Gastroesophageal sphincter (tissue), 4 donors: Measurements from ENCODE around the gene CTXND1. TPM values are rescaled to one million over a fixed set of nuclear protein-coding genes. Genes with fewer than 3 reads are reported as not detected.

Source experiments
- ATAC-seq: fragments of 150-250 bp; one replicate; pipeline ENCODE4 v1.9.1; 2016; ENCODE audit warnings: mild to moderate bottlenecking, moderate library complexity
- H3K27ac ChIP-seq, 4 donors: fragments of 200-600 bp; sonication (generic) in 3 of 4; 1 replicate in 3 of 4; 2 replicates in 1 of 4; pipeline ENCODE4 v1.5.1; 2016 to 2019
- H3K27me3 ChIP-seq: fragments of 200-600 bp; sonication (generic); one replicate; pipeline ENCODE4 v1.5.1; 2019
- H3K36me3 ChIP-seq, 2 donors: fragments of 200-600 bp; sonication (generic); one replicate each; pipeline ENCODE4 v1.5.1; 2019; ENCODE audit warnings: control low read depth in 1 of 2
- H3K4me1 ChIP-seq, 3 donors: fragments of 200-600 bp; sonication (generic); 1 replicate in 2 of 3; 2 replicates in 1 of 3; pipeline ENCODE4 v1.5.1; 2016 to 2019; ENCODE audit warnings: control low read depth in 2 of 3
- H3K4me3 ChIP-seq, 2 donors: fragments of 200-600 bp; sonication (generic); one replicate each; pipeline ENCODE4 v1.5.1; 2019; ENCODE audit warnings: mild to moderate bottlenecking in 1 of 2, moderate library complexity in 1 of 2
- H3K9me3 ChIP-seq, 3 donors: fragments of 200-600 bp; sonication (generic); one replicate each; pipeline ENCODE4 v1.5.1; 2017 to 2019; ENCODE audit warnings: control low read depth in 2 of 3
- EP300 ChIP-seq: sonication (generic); formaldehyde crosslinking; IDR thresholded peaks from one replicate; pipeline ENCODE4 v1.6.1; 2017; ENCODE audit warnings: antibody characterized with exemption, mild to moderate bottlenecking
- POLR2A ChIP-seq, 2 donors: fragments of 450-650 bp; IDR thresholded peaks; one replicate each; pipeline ENCODE4 v1.6.1; 2017; ENCODE audit warnings: antibody characterized with exemption in 2 of 2, mild to moderate bottlenecking in 2 of 2, moderate library complexity in 1 of 2
- POLR2AphosphoS5 ChIP-seq: sonication (generic); formaldehyde crosslinking; IDR thresholded peaks from one replicate; pipeline ENCODE4 v1.6.1; 2017; ENCODE audit warnings: antibody characterized with exemption
- WGBS, 2 donors: methylation state at CpG; one replicate each; pipeline ENCODE4 v1.1.5; 2018; ENCODE audit warnings: low coverage in 1 of 2; 5-methylcytosine and 5-hydroxymethylcytosine counted together
- total RNA-seq, 4 donors: library from RNA; depleted of rRNA; stranded (reverse); fragments of >200 nt; gene quantifications; one replicate each; pipeline ENCODE4 v1.1.0, GENCODE V29; 2016
- TF ChIP-seq, protein P1 (sequence below), 4 experiments: fragments of 200-600 bp in 2 of 4; fragments of 450-650 bp in 2 of 4; sonication (generic) in 1 of 4; IDR thresholded peaks; one replicate each; pipeline ENCODE4 v1.5.1; 2017 to 2019; ENCODE audit warnings: antibody characterized with exemption in 4 of 4, mild to moderate bottlenecking in 2 of 4, moderate library complexity in 2 of 4

Gene CTXND1
- total RNA-seq, 4 donors from 2014 or later, result 0.27 to 0.85 (median 0.75) TPM

- Histone ChIP-seq H3K36me3 (peaks cover 0 to 79% of the 10 kb centered on the region in 2 donors), H3K9me3 (no peaks in the 10 kb centered on the region), H3K4me1 (peaks cover 0 to 30% (median 0%) of the 10 kb centered on the region in 3 donors), H3K4me3 (no peak overlapping the region), H3K27ac (no peak overlapping the region), H3K27me3 (no peaks in the 10 kb centered on the region)
- no peak for ATAC-seq
- TF ChIP-seq, protein P1, sequence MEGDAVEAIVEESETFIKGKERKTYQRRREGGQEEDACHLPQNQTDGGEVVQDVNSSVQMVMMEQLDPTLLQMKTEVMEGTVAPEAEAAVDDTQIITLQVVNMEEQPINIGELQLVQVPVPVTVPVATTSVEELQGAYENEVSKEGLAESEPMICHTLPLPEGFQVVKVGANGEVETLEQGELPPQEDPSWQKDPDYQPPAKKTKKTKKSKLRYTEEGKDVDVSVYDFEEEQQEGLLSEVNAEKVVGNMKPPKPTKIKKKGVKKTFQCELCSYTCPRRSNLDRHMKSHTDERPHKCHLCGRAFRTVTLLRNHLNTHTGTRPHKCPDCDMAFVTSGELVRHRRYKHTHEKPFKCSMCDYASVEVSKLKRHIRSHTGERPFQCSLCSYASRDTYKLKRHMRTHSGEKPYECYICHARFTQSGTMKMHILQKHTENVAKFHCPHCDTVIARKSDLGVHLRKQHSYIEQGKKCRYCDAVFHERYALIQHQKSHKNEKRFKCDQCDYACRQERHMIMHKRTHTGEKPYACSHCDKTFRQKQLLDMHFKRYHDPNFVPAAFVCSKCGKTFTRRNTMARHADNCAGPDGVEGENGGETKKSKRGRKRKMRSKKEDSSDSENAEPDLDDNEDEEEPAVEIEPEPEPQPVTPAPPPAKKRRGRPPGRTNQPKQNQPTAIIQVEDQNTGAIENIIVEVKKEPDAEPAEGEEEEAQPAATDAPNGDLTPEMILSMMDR (IDR thresholded peaks at IDR 0.05), result no peak
- TF ChIP-seq POLR2AphosphoS5 (no peak), EP300 (no peak), POLR2A (IDR thresholded peaks at IDR 0.05) (no peak)
- WGBS, 2 donors, result no CpG with 5 or more reads among the region's 6 CpGs
Observed at GRCh38 chr15:80176443-80176842, 75.6 kb downstream of the CTXND1 start.

- TF ChIP-seq POLR2A (IDR thresholded peaks at IDR 0.05) (no peak), EP300 (no peak), POLR2AphosphoS5 (no peak)
- TF ChIP-seq, protein P1 (IDR thresholded peaks at IDR 0.05), result no peak
- Histone ChIP-seq H3K27me3 (no peaks in the 10 kb centered on the region), H3K36me3 (peaks cover 0 to 76% of the 10 kb centered on the region in 2 donors), H3K27ac (no peak overlapping the region), H3K9me3 (no peaks in the 10 kb centered on the region), H3K4me1 (peaks cover 0 to 30% (median 0%) of the 10 kb centered on the region in 3 donors), H3K4me3 (no peak overlapping the region)
- ATAC-seq, result no peak
- 100% methylated on average over 2 of the region's 9 CpGs; no CpG with 5 or more reads in 1 of the 2 donors for WGBS, 2 donors
Observed at GRCh38 chr15:80175436-80175835, 76.6 kb downstream of the CTXND1 start.

- Histone ChIP-seq H3K4me3 (no peak overlapping the region), H3K27me3 (no peaks in the 10 kb centered on the region), H3K9me3 (no peaks in the 10 kb centered on the region), H3K27ac (peak overlapping the region in 3 of 4 donors; percentile 30 to 71 (median 59)), H3K36me3 (peaks cover 0 to 74% of the 10 kb centered on the region in 2 donors), H3K4me1 (peaks cover 0 to 22% (median 0%) of the 10 kb centered on the region in 3 donors)
- TF ChIP-seq EP300 (no peak), POLR2AphosphoS5 (peak; percentile 83)
- 63 to 88% methylated on average over 5 to 11 of the region's 11 CpGs for WGBS, 2 donors
- ATAC-seq, result peak; percentile 49
Observed at GRCh38 chr15:80174017-80174746, 77.8 kb downstream of the CTXND1 start.

DNA sequence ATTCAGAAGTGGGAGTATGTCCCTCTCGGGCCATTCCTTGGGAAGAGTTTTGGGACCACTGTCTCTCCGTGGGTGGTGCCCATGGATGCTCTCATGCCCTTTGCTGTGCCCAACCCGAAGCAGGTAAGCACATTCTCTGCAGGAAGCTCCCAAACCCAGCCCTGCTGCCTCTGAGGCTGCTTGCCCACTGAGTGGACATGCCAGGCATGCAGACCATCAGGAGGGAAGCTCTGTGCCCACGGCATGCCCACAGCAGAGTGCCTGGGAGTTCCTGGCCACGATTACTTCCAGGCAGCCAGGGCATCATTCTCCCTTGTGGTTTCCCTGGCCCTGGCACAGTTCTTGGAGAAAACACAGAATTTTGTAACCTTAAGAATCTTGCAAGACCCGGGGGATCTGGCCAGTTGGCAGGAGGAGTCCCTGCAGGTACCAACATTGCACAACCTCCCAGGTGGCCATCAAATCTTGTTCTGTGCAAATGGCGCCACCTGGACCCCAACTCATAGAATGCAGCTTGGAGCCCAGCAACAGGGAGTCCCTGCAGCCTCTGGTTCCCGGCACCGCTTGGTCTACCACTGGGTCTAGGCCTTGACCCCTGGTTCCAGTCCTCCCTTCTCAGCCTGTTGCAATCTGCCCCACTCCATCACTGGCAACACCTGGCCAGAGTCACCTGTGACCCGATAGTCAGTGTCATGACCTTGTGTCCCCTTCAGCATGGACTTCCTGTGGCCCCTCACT lies 78.8 kb downstream of the CTXND1 start:
- TF ChIP-seq, protein P1 (IDR thresholded peaks at IDR 0.05), result peak in 3 of 4 experiments; percentile 58 to 74 (median 66)
- no peak for TF ChIP-seq POLR2A (IDR thresholded peaks at IDR 0.05)
- WGBS, 2 donors, result 71% methylated on average over 4 of the region's 10 CpGs; no CpG with 5 or more reads in 1 of the 2 donors
- peak; percentile 46 for ATAC-seq
- H3K9me3 ChIP-seq, result no peaks in the 10 kb centered on the region
- peaks cover 0 to 17% (median 0%) of the 10 kb centered on the region in 3 donors for H3K4me1 ChIP-seq
- no peak overlapping the region for H3K4me3 ChIP-seq
- H3K27ac ChIP-seq, result peak overlapping the region in 1 of 4 donors; percentile 71
- no peaks in the 10 kb centered on the region for H3K27me3 ChIP-seq
- peaks cover 0 to 74% of the 10 kb centered on the region in 2 donors for H3K36me3 ChIP-seq

GRCh38 chr15:80172401-80172800 lies 79.6 kb downstream of the CTXND1 start:
- Histone ChIP-seq H3K27me3 (no peaks in the 10 kb centered on the region), H3K4me3 (no peak overlapping the region), H3K36me3 (peaks cover 0 to 71% of the 10 kb centered on the region in 2 donors), H3K4me1 (peaks cover 0 to 17% (median 0%) of the 10 kb centered on the region in 3 donors), H3K27ac (no peak overlapping the region), H3K9me3 (no peaks in the 10 kb centered on the region)
- TF ChIP-seq POLR2AphosphoS5 (no peak), EP300 (no peak), POLR2A (IDR thresholded peaks at IDR 0.05) (no peak)
- TF ChIP-seq, protein P1 (IDR thresholded peaks at IDR 0.05), result no peak
- ATAC-seq, result no peak
- 65 to 68% methylated on average over 5 to 8 of the region's 8 CpGs for WGBS, 2 donors
